ENCODE data around the gene C22orf39. TPM values are rescaled to one million over a fixed set of nuclear protein-coding genes. Genes with fewer than 3 reads are reported as not detected.

C22orf39 gene
- total RNA-seq (2022; extraction: Qiagen RNA extraction; ENCODE audit: low read depth): 11.5 to 15.0 TPM (median 14.4 TPM) in 5 replicates

GRCh38 chr22:19447330-19448075 lies at the start of gene C22orf39:
C22orf39 (minus strand) TSS chr22:19447711; CDS start chr22:19447688, 23 bp downstream.

GRCh38 chr22:19479355-19480172 lies 32.1 kb upstream of the C22orf39 start, which contains the start of gene CDC45:
CDC45 (plus strand) TSS chr22:19479920; CDS start chr22:19479969, 49 bp downstream.

GRCh38 chr22:19478901-19479354 lies 31.4 kb upstream of the C22orf39 start, which contains the start of gene UFD1:
UFD1 (minus strand) TSS chr22:19479193; CDS start chr22:19479085, 108 bp downstream.

GRCh38 chr22:19432133-19432851 lies 15.2 kb downstream of the C22orf39 start, which contains the start of gene MRPL40:
MRPL40 (plus strand) TSS chr22:19432545; CDS start chr22:19432555, 10 bp downstream.

GRCh38 chr22:19431649-19432132 lies 15.8 kb downstream of the C22orf39 start, which contains the start of gene HIRA:
HIRA (minus strand) TSS chr22:19431733; CDS start chr22:19431476, 257 bp downstream.

Other genes starting within 250 kb of the C22orf39 start
- gene CLTCL1, start 156.0 kb downstream of the C22orf39 start, total RNA-seq (2022; extraction: Qiagen RNA extraction; ENCODE audit: low read depth): 4.6 to 6.0 TPM (median 5.4 TPM) in 5 replicates
- gene HIRA, start 16.0 kb downstream of the C22orf39 start, total RNA-seq (2022; extraction: Qiagen RNA extraction; ENCODE audit: low read depth): 19.6 to 25.2 TPM (median 23.6 TPM) in 5 replicates
- 41.4 to 47.6 TPM (median 44.7 TPM) in 5 replicates for gene MRPL40, start 15.2 kb downstream of the C22orf39 start, total RNA-seq (2022; extraction: Qiagen RNA extraction; ENCODE audit: low read depth)
- 94.8 to 99.6 TPM (median 98.3 TPM) in 5 replicates for gene UFD1, start 31.5 kb upstream of the C22orf39 start, total RNA-seq (2022; extraction: Qiagen RNA extraction; ENCODE audit: low read depth)
- 23.5 to 26.4 TPM (median 24.8 TPM) in 5 replicates for gene CDC45, start 32.2 kb upstream of the C22orf39 start, total RNA-seq (2022; extraction: Qiagen RNA extraction; ENCODE audit: low read depth)
- gene CLDN5, start 76.7 kb upstream of the C22orf39 start, total RNA-seq (2022; extraction: Qiagen RNA extraction; ENCODE audit: low read depth): not detected in 5 replicates